NT2/D1 (cell line): ENCODE data around the gene KCNK6.

Source experiments
- DNase-seq: peaks from one replicate; pipeline ENCODE4 v3.0.0-alpha.2; 2011; ENCODE audit warnings: low read depth, low spot score
- H3K27me3 ChIP-seq: 2 replicates; pipeline ENCODE4 v1.6.0; 2011; ENCODE audit warnings: mild to moderate bottlenecking; ENCODE audit not compliant: insufficient read length, insufficient read depth
- H3K36me3 ChIP-seq: 2 replicates; pipeline ENCODE4 v1.6.1; 2011; ENCODE audit warnings: mild to moderate bottlenecking, low read length, mixed read lengths; ENCODE audit not compliant: insufficient read depth, insufficient read length
- H3K4me1 ChIP-seq: 2 replicates; pipeline ENCODE4 v1.5.1; 2011; ENCODE audit not compliant: insufficient read depth, insufficient read length
- H3K4me3 ChIP-seq: 2 replicates; pipeline ENCODE4 v1.5.1; 2011; ENCODE audit warnings: low read depth; ENCODE audit not compliant: insufficient read length
- H3K9ac ChIP-seq: 2 replicates; pipeline ENCODE4 v1.6.0; 2011; ENCODE audit warnings: low read depth; ENCODE audit not compliant: insufficient read length
- H3K9me3 ChIP-seq: 2 replicates; pipeline ENCODE4 v1.5.1; 2011; ENCODE audit warnings: mild to moderate bottlenecking, low read length; ENCODE audit not compliant: insufficient read depth
- SUZ12 ChIP-seq: IDR thresholded peaks from 2 replicates; pipeline ENCODE4 v1.6.1; 2011; ENCODE audit not compliant: insufficient read length, insufficient read depth; ENCODE audit errors: extremely low read depth
- YY1 ChIP-seq: IDR thresholded peaks from 2 replicates; pipeline ENCODE4 v1.6.1; 2011; ENCODE audit not compliant: insufficient read length, insufficient read depth
- ZNF274 ChIP-seq: IDR thresholded peaks from 2 replicates; pipeline ENCODE4 v1.6.1; 2011; ENCODE audit warnings: mild to moderate bottlenecking, low read depth, low read length

The KCNK6 gene

DNA sequence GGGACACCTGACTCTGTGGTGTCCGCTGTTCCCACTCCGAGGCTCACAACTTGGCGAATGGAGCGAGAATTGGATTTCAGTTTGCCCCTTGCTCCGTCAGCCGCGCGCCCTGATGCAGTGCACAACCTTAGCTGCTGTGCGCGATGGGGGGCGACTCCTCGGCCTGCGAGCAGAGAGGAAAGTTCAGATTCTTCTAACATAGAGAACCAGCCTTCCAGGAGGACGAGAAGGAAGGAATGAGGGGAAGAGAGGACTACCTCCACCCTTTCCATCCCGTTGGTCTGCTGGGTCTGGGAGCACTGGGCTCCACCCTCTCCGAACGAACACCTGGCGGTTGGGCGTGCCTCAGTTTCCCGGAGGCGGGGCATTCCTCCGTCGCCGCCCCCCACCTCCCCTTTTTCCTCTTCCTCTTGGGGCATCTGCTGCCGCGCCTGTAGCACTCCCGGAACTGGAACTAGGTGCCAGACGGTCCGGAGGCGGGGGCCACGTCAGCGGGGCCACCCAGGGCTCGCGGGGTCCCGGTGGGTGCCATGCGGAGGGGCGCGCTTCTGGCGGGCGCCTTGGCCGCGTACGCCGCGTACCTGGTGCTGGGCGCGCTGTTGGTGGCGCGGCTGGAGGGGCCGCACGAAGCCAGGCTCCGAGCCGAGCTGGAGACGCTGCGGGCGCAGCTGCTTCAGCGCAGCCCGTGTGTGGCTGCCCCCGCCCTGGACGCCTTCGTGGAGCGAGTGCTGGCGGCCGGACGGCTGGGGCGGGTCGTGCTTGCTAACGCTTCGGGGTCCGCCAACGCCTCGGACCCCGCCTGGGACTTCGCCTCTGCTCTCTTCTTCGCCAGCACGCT, at the start of gene KCNK6:
KCNK6 (plus strand) TSS at position 425 of the 838 bp plus-strand sequence; CDS start at position 531, 106 bp downstream.
- H3K36me3 ChIP-seq: no peaks in the 10 kb centered on the region
- H3K27me3 ChIP-seq: peaks cover 46% of the 10 kb centered on the region
- TF ChIP-seq YY1 (no peak), SUZ12 (no peak), ZNF274 (no peak)
- H3K9me3 ChIP-seq: no peaks in the 10 kb centered on the region
- H3K4me3 ChIP-seq: peak within 1 kb of the TSS; percentile 45
- no peak for DNase-seq
- peaks cover 10% of the 10 kb centered on the region for H3K4me1 ChIP-seq
- peak within 1 kb of the TSS; percentile 64 for H3K9ac ChIP-seq

- H3K9ac ChIP-seq: no peak overlapping the region
- no peaks in the 10 kb centered on the region for H3K9me3 ChIP-seq
- DNase-seq: no peak
- no peak for TF ChIP-seq YY1
- no peak overlapping the region for H3K4me3 ChIP-seq
- H3K4me1 ChIP-seq: peaks cover 13% of the 10 kb centered on the region
- H3K36me3 ChIP-seq: peaks cover 13% of the 10 kb centered on the region
- H3K27me3 ChIP-seq: no peaks in the 10 kb centered on the region
Observed at GRCh38 chr19:38270587-38271167, 49.0 kb upstream of the KCNK6 start.

- Histone ChIP-seq H3K36me3 (peaks cover 12% of the 10 kb centered on the region), H3K27me3 (no peaks in the 10 kb centered on the region), H3K9ac (no peak overlapping the region), H3K4me3 (no peak overlapping the region), H3K9me3 (no peaks in the 10 kb centered on the region), H3K4me1 (peaks cover 6% of the 10 kb centered on the region)
- DNase-seq: no peak
- TF ChIP-seq YY1 (no peak), ZNF274 (no peak), SUZ12 (no peak)
Observed at GRCh38 chr19:38273499-38273898, 46.1 kb upstream of the KCNK6 start.

- no peak overlapping the region for H3K9ac ChIP-seq
- no peak for DNase-seq
- peaks cover 6% of the 10 kb centered on the region for H3K4me1 ChIP-seq
- peaks cover 10% of the 10 kb centered on the region for H3K36me3 ChIP-seq
- no peaks in the 10 kb centered on the region for H3K9me3 ChIP-seq
- TF ChIP-seq ZNF274 (no peak), SUZ12 (no peak), YY1 (no peak)
- H3K4me3 ChIP-seq: no peak overlapping the region
- no peaks in the 10 kb centered on the region for H3K27me3 ChIP-seq
Observed at GRCh38 chr19:38274739-38275138, 44.9 kb upstream of the KCNK6 start.

GRCh38 chr19:38276942-38277517, 42.6 kb upstream of the KCNK6 start:
- no peak overlapping the region for H3K4me3 ChIP-seq
- H3K4me1 ChIP-seq: peaks cover 6% of the 10 kb centered on the region
- no peaks in the 10 kb centered on the region for H3K9me3 ChIP-seq
- no peaks in the 10 kb centered on the region for H3K27me3 ChIP-seq
- DNase-seq: no peak
- TF ChIP-seq ZNF274 (no peak), SUZ12 (no peak), YY1 (no peak)
- H3K9ac ChIP-seq: no peak overlapping the region
- peaks cover 25% of the 10 kb centered on the region for H3K36me3 ChIP-seq

DNA sequence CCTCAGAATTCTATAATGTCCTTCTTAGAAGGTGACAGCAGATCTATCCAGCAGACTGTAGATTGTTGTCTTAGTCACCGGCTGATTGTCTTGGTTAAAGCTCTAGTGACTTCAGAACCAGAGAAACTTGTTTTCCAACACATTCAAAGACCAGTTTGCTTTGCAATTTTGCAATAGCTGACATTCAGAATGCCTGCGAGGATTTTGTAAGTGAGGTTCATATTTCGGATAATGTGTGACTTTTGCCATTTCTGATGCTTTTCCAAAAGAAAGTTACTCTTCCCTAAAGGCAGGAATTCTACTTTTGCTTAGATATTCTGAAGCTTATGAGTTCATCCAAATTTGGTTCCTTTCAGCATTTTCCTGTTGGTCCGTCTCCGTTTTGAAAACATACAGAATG, 42.1 kb upstream of the KCNK6 start:
- H3K27me3 ChIP-seq: no peaks in the 10 kb centered on the region
- no peak overlapping the region for H3K4me3 ChIP-seq
- H3K4me1 ChIP-seq: peaks cover 6% of the 10 kb centered on the region
- no peak overlapping the region for H3K9ac ChIP-seq
- H3K36me3 ChIP-seq: peaks cover 27% of the 10 kb centered on the region
- TF ChIP-seq SUZ12: no peak
- TF ChIP-seq ZNF274: no peak
- TF ChIP-seq YY1: no peak
- no peaks in the 10 kb centered on the region for H3K9me3 ChIP-seq
- DNase-seq: no peak
